D341Med (cell line): ENCODE results near the gene PPFIA2.

Experiments
- DNase-seq: peaks from one replicate; pipeline ENCODE4 v3.0.0; 2012; ENCODE audit warnings: low spot score

Gene PPFIA2

GRCh38 chr12:81546811-81547210 is 212.3 kb downstream of the PPFIA2 start:
- DNase-seq, result no peak

- no peak for DNase-seq
These were observed 215.5 kb downstream of the PPFIA2 start for GRCh38 chr12:81543621-81544139.

DNA sequence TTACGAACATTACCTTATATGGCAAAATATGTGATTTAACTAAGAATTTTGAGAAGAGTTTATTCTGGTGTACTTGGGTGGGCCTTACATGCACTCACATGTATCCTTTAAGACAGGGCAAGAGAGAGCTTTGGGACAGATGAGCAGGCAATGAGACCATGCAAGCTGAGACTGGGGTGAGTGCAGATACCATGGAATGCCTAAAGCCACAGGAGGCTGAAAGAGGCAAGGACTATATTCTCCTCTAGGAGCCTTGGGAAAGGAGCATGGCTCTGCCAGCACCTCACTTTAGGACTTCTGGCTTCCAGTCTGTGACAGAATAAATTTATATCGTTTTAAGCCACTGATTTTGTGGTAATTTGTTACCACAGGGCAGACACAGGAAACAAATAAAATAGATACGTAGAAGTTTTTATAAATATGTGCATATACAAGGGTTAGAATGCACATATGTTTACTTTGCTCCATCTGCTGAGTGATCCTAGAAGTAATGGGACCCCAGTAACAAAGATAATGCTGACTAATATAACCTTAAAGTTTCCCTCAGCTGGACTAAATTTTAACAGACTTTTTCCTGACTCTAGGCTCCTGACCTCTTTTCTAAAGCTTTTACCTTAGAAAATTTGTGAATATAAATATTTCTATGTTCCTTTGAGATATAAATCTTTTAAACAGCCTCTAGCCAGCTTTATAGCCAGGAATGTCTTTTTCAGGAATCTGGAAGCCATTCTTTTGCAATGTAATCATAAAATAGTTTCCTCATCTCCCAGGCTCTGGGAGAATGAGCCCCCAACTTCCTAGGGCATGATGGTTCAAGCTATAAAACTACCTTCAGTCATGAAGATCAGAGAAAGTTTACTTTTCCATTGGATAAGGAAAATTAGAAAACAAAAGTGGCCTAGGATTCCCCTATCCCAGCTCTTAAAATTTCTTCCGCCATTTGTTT is 216.8 kb downstream of the PPFIA2 start:
- no peak for DNase-seq

DNA sequence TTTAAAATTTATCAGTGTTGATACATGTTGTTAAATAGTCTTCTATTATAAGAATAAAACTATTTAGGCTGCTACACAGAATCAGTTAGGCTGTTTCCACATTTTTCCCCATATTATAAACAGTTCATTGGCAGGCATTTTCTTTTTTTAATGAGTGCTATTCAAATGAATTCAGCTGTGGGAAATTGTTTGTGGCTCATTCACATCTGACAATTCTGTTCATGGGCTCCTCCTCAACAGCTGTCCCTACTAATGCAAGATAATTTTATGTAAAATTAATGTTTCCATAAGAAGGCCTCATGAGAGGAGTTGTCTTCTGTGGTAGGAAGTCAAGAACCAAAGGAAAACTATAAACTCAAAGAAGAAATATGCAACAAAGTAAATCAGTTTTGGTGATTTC is 218.0 kb downstream of the PPFIA2 start:
- no peak for DNase-seq

GRCh38 chr12:81539279-81539678 is 219.9 kb downstream of the PPFIA2 start:
- DNase-seq, result no peak

GRCh38 chr12:81533054-81533453 is 226.1 kb downstream of the PPFIA2 start:
- no peak for DNase-seq

DNA sequence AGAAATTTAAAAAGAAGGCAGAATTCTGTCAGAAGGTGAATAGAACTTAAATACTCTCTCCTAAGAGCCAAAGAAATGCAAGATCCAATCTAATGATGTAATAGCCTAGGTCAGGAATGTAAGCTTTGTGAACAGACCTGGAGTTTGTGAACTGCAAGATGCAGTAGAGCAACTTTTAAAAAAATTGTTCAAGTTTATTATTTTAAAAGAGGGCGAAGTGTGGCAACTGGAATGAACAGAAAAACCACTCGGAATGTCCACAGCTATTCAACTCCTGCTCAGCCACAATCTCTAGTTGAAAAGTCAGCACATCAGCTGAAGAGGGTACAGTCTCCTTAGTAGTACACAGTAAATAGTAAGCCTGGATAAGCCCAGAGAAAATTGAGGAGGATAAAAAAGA is 228.8 kb downstream of the PPFIA2 start:
- no peak for DNase-seq

DNA sequence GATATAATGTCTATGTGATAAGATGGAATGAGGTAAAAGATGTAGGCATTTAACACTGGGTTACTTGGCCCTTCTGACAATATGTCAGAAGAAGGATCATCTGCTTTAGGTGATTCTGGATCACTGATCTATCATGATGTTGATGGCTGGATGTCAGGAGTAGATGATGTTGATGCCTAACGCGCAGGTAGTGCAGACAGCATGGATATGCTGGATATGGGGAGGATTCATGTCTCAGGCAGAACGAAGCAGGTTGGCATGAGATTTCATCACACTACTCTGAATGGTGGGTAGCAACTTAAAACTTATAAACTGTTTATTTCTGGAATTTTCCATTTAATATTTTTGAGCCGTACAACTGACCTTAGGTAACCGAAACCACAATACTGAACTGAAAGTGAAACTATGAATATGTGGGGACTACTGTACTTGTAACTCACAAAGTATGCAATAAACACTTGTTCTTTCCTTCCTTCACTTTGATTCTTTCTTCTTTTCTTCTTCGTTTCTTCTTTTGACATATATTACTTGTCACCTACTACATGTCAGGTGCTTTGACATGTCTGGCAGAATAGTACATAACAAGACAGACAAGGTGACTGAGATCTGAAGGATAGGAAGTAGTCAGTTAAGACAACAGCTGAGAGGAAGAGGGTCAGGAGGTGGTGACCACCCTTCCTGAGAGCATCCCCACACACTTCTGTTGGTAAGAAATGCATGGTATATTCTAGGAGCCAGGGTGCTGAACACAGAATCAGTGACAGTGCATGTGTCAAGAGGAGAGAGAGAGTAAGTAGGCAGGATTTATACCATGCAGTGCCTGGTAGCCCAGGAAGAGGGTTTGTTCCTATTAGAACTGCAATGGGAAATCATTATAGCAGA is 238.8 kb downstream of the PPFIA2 start:
- no peak for DNase-seq

DNA sequence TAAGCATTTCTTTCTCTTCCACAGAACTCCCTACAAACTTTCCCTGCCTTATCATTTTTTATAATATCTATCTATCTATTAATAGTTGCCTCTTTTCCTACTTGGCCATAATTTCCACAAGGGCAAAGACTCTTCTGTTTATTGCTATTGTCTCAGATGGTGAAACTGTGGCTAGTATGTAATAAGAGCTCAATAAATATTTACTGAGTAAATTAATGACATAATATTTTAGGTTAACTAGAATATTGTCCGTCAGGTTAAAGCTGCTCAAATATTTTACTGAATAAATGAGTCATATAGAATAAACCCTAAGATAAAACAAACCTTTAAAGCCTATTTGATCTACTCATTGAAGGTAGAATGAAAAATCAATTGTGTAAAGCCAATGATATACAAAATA is 240.5 kb downstream of the PPFIA2 start:
- DNase-seq, result no peak

- DNase-seq, result no peak
These were observed 241.9 kb downstream of the PPFIA2 start for GRCh38 chr12:81517296-81517695.

DNA sequence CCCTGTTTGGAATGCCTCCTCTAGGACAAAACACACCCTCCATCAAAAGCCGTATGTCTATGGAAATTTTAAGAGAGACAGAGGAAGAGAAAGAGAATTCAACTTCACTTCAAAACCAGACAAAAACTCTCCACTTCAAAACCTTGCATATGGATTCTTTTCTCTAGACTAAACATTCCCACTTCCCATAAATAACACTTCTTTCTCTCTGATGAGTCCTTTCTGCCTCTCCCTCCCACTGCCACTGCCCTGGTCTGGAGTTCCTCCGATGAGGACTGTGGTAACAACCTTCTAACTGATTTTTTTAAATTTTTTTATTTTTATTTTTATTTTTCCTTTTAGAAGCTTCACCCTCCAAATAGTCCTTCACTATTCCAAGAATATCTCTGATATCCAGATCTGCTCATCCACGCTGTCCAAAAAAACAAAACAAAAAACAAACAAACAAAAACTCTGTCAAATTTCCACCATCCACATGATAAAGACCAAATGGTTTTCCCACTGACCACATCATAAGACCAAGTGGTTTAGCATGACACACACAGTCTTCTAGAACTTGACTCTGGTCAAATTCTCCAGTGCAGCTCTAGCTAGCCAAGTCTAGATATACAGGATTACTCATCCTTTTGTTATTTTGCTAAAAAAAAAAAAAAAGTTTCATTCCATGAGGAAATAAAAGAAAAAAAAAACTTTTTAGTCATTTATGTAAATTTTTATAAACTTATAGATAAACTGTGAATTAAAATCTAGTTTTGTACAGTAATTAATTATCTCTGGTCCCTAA is 256.0 kb downstream of the PPFIA2 start:
- no peak for DNase-seq

DNA sequence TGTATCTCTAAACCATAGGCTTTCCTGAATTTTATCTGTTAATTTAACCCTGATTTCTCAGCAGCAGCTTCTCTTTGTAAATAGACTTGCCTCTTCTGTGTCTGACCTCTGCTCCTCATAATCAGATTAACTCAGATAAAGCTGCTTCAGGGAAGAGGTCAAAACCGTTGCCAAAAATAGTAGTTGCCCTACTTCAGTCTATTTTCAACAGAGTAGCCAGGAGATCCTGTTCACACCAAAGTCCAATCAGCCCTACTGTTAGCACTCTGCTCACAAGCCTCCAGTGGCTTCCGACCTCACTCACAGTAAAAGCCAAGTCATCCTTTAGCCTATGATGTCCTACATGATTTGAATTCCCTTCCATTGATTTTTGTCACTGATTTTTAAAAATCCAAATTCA is 258.4 kb downstream of the PPFIA2 start:
- no peak for DNase-seq

DNA sequence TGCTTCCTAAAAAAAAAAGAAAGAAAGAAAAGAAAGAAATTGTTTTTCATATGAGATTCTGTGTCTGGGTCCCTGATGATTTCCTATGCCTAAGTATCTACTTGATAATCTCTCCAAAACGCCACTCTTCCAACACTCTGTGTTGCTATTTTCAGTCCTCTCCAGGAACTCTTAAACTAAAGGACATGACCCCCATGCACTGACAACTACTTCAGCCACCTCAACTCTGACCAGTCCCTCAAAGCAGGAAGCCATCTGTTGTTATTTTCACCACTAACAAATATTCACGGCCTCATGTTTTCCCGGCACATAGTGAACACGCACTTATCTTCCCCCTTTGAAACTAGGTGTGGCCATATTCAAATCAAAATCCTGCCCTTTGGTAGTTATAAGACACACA is 259.3 kb downstream of the PPFIA2 start:
- no peak for DNase-seq

DNA sequence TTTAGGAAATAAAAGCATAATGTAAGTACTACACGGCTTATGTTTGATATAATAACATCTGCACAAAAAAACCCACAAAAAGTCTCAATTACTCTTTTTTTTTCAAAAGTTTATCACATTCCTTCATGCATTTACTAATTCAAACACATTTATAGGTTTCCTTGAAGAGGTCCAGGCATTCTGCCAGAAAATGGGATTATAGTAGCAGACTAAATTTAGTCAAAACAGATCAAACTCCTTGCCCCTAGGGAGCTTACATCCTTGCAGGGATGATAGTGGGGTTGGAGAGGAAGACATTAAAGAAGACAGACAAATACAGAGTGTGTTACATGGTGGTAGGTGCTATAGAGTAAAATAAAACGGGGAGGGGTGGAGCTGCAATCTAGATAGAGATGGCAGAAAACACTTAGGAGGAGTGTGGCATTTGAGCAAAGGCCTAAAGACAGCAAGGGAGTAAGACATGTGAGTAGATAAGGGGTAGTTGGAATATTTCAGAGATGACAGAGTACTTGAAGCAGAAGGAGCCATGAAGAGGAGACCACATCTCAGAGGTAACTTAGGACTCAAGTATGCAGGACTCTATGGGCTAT is 266.9 kb downstream of the PPFIA2 start:
- peak; percentile 56 for DNase-seq

DNA sequence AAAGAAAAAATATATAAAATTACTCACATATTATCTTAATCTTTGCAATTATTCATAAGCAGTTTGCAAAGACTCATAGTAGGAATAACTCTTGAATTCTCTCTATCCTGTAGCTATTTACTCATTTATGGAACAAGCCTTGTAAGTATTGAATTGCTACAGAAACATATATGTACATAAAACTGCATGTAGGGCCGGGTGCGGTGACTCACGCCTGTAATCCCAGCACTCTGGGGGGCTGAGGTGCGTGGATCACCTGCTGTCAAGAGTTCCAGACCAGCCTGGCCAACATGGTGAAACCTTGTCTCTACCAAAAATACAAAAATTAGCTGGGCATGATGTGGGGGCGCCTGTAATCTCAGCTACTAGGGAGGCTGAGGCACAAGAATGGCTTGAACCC is 286.2 kb downstream of the PPFIA2 start:
- no peak for DNase-seq

DNA sequence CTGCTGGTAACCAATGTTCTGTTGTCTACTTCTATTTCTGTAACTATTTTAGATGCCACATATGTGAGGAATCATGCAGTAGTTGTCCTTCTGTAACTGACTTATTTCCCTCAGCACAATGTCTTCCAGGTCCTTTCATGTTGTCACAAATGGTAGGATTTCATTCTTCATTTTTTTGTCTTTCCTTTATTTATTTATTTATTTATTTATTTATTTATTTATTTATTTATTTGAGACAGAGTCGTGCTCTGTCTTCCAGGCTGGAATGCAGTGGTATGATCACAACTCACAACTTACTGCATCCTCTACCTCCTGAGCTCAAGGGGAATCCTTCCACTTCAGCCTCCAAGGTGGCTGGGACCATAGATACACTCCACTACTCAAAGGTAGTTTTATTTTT is 288.2 kb downstream of the PPFIA2 start:
- DNase-seq, result no peak

DNA sequence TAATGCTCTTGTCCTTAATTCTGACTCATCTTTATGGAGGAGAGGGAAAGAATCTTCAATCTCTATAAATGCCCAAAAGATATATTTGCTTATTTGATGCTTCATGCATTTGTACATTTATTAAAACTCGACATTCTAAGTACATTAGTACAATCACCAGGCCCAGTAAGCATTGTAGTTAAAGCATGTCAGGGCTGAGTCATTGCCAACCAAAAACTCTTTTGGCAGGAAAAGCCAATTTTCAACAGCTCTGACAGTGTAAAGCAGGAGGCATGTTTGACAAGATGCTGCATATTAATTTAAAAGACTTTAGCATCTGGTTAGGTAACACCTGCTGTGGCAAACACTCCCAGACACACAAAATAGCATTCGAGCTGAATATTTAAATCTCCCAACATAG is 290.9 kb downstream of the PPFIA2 start:
- no peak for DNase-seq

GRCh38 chr12:81465876-81466275 is 293.3 kb downstream of the PPFIA2 start:
- no peak for DNase-seq

GRCh38 chr12:81465191-81465590 is 294.0 kb downstream of the PPFIA2 start:
- DNase-seq, result no peak

GRCh38 chr12:81461163-81461562 is 298.0 kb downstream of the PPFIA2 start:
- no peak for DNase-seq

- DNase-seq, result peak; percentile 77
These were observed 308.0 kb downstream of the PPFIA2 start for GRCh38 chr12:81450920-81451739.
